Astrocyte (in vitro differentiated cells and primary cell): ENCODE results near the gene SYNM.

Experiments used
- EZH2 ChIP-seq: IDR thresholded peaks from 2 replicates; pipeline ENCODE4 v1.6.1; 2012; ENCODE audit warnings: mild to moderate bottlenecking, low read length, inconsistent platforms; ENCODE audit not compliant: insufficient read depth
- TF ChIP-seq, protein P1 (sequence below): IDR thresholded peaks from 2 replicates; pipeline ENCODE4 v1.5.1; 2011; ENCODE audit warnings: low read depth, mild to moderate bottlenecking, inconsistent platforms, low read length, moderate library complexity; ENCODE audit not compliant: insufficient read depth

DNA sequence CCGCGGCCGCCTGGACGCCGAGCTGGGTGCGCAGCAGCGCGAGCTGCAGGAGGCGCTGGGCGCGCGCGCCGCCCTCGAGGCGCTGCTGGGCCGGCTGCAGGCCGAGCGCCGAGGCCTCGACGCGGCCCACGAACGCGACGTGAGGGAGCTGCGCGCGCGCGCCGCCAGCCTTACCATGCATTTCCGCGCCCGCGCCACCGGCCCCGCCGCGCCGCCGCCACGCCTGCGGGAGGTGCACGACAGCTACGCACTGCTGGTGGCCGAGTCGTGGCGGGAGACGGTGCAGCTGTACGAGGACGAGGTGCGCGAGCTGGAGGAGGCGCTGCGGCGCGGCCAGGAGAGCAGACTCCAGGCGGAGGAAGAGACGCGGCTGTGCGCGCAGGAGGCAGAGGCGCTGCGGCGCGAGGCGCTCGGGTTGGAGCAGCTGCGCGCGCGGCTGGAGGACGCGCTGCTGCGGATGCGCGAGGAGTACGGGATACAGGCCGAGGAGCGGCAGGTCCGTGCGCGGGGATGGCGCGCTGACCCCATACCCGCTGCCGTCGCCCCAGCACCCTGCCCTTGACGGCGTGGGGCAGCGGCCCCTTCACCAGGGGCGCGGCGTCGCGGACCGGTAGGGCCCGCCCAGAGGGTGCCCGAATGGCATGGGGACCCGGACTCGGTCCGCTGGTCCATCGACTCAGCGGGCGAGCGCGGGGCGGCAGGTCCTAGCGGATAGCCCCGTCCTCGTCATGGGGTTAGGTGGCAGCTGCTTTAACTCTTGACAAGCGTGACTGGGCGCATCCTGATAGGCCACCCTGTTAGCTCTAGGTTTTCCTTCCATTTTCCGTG lies 848 bp downstream of the SYNM start:
- TF ChIP-seq, protein P1, sequence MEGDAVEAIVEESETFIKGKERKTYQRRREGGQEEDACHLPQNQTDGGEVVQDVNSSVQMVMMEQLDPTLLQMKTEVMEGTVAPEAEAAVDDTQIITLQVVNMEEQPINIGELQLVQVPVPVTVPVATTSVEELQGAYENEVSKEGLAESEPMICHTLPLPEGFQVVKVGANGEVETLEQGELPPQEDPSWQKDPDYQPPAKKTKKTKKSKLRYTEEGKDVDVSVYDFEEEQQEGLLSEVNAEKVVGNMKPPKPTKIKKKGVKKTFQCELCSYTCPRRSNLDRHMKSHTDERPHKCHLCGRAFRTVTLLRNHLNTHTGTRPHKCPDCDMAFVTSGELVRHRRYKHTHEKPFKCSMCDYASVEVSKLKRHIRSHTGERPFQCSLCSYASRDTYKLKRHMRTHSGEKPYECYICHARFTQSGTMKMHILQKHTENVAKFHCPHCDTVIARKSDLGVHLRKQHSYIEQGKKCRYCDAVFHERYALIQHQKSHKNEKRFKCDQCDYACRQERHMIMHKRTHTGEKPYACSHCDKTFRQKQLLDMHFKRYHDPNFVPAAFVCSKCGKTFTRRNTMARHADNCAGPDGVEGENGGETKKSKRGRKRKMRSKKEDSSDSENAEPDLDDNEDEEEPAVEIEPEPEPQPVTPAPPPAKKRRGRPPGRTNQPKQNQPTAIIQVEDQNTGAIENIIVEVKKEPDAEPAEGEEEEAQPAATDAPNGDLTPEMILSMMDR: no peak
- no peak for TF ChIP-seq EZH2
